Amniotic stem cell (primary cell): ENCODE measurements around the gene OSMR.

Experiments used
- DNase-seq: peaks from one replicate; lab custom pipeline; 2025; lab: John Stamatoyannopoulos, UW

OSMR gene

DNA sequence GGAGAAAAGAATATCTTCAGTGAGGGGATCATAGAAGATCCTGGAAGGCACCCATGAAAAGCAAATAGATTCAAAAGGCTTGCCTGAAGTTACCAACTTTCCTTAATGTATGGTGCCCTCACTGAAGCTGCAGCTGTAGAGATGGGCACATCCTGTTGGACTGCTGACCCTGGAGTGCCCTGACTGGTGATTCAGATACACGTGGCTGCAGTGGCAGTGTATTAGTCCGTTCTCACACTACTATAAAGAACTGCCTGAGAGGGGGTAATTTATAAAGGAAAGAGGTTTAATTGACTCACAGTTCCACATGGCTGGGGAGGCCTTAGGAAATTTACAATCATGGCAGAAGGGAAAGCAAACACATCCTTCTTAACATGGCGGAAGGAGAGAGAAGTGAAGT lies 80.3 kb downstream of the OSMR start:
- no peak for DNase-seq

DNA sequence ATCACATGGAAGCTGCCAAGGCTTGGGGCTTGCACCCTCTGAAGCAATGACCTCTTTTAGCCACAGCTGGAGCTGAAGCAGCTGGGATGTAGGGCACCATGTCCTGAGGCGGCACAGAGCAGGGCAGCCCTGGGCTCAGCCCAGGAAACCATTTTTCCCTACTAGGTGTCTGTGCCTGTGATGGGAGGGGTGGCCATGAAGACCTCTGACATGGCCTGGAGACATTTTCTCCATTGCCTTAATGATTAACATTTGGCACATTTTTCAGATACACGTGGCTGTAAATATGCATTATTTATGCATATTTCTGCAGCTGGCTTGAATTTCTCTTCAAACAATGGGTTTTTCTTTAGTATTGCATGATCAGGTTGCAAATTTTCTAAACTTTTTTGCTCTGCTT lies 81.7 kb downstream of the OSMR start:
- no peak for DNase-seq

- DNase-seq, result no peak
Measured at GRCh38 chr5:38929838-38930237, 84.0 kb downstream of the OSMR start.

- DNase-seq, result no peak
Measured at GRCh38 chr5:38931731-38932130, 85.9 kb downstream of the OSMR start.

DNA sequence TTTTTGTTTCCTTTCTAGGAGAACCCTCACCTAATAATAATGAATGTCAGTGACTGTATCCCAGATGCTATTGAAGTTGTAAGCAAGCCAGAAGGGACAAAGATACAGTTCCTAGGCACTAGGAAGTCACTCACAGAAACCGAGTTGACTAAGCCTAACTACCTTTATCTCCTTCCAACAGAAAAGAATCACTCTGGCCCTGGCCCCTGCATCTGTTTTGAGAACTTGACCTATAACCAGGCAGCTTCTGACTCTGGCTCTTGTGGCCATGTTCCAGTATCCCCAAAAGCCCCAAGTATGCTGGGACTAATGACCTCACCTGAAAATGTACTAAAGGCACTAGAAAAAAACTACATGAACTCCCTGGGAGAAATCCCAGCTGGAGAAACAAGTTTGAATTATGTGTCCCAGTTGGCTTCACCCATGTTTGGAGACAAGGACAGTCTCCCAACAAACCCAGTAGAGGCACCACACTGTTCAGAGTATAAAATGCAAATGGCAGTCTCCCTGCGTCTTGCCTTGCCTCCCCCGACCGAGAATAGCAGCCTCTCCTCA lies 87.1 kb downstream of the OSMR start:
- no peak for DNase-seq

DNA sequence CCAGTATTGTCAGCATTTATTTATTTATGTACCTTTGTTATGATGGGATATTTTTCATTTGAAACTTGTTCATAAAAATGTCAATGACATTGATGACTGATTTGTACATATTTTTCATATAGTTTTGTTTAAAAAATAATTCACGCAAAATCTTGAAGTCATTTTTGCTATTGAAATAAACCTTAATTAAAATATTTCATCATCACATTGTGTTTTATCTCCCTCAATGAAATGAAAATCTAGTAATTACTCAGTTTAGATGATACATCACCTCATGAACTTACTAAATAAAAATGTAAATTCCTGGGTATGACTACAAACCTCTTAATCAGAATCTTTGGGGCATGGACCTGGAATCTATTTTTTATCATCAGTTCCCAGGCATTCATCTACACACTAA lies 89.6 kb downstream of the OSMR start:
- DNase-seq, result no peak

DNA sequence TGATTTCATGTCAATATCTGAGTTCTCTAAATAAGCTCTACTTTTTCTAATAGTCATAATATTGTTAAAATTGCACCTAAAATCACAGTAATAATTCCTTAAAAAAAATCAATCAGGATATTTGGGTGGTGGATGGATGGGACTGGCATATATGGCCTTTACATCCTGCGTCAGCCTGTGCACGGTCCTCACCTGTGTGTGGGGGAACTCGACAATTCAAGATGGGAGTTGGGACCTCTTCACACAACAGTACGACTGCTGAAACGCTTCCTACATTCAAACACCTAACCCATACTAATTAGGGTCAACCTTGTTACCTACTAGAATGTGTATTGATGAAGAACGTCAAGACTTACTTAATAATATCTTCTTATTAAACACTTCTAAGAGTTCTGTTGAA lies 90.5 kb downstream of the OSMR start:
- DNase-seq, result no peak

DNA sequence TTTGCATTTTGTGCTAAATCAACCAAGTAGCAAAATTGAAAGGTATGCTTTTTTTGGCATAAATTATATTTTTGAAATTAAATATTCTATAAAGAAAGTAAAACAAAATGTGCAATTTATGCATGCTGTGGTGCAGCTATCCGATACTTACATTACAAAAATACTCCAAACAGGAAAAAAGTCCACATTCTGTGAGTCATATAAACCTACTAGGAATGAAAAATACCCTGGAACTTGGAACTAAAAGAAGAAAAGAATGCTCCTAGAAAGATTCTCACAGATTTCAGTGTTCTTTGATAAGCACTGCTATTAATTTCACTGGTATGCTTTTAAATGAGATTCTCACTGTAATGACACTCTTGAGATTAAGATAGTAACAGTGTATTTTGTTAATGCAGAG lies 92.6 kb downstream of the OSMR start:
- peak; percentile 25 for DNase-seq

GRCh38 chr5:38938973-38939372 lies 93.2 kb downstream of the OSMR start:
- DNase-seq, result no peak

GRCh38 chr5:38940230-38940858 lies 94.5 kb downstream of the OSMR start:
- DNase-seq, result no peak

DNA sequence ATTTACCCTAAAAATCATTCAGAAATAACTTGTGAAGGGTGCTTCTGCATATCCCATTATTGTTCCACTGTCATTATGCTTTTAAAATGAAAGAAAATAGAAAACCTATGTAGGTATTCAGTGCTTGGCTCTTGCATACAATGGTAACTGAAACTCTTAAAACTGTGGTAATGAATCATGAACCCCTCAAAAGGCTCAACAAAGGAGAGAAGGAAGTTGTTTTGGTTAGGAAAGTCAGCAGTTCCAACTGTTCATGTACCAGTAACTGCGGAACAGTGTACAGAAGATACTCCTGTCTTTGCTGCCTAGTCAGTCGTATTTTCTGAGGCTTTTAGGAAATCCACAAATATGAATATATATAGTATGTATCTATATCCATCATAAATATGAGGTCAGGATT lies 96.1 kb downstream of the OSMR start:
- no peak for DNase-seq

- no peak for DNase-seq
Measured at GRCh38 chr5:38944282-38944681, 98.5 kb downstream of the OSMR start.

DNA sequence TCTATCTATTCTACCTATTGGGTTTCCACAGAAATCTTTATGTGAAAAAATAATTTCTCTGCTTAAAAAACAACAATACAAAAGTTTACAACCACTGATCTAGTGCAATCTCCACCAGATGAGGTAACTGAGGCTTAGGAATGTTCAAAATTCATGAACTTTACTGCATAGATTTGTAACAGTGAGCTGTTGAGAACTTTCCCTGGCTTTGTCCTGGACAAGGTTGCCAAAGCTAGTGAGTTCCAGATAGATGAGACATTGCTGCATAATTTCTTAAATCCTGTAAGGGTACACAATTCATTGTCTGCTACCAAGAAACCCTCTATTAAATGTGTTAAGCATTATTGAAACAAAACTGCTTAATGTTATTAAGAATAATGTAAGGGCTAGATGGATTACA lies 102.7 kb downstream of the OSMR start:
- DNase-seq, result peak; percentile 0

DNA sequence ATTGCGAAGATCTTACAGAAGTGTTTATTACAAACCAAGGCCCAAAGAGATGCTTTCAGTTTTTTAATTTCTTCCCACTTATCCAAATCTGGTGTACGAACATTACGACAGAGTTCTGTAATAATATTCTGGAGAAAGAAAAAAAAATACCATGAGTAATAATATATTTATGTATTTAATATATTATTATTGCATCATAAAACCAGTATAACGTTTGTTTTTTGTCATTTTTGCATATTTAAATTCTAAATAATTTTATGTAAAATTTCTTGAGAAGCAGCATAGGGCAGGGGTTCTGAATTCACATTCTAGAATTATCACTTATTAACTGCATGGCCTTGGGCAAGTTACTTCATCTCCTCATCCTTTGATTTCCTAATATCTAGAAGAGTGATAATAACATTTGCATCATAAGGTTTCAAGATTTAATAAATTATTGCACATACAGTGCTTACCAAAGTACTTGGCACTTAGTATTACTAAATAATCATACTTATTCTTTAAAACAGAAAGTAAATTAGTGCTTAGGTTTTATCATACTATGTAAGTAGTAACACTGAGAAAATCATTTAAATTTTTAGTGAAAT lies 107.7 kb downstream of the OSMR start:
- DNase-seq, result no peak

DNA sequence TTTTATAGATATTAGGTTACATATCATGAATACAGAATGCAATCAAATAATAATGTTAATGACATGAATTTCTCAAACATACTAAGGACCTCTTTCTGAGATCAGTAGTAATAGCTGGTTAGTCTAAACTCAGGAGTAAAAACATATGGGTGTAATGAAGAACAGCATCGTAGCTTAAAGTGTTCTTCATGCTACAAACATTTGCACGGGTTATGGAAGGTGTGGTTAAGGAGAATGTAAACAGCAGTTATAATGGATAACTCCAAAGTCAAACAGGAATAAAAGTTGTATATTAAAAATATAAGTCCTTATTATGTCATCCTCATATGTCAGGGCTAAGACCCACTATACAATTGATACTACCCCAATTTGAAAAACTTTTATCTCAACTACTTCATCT lies 115.9 kb downstream of the OSMR start:
- no peak for DNase-seq

DNA sequence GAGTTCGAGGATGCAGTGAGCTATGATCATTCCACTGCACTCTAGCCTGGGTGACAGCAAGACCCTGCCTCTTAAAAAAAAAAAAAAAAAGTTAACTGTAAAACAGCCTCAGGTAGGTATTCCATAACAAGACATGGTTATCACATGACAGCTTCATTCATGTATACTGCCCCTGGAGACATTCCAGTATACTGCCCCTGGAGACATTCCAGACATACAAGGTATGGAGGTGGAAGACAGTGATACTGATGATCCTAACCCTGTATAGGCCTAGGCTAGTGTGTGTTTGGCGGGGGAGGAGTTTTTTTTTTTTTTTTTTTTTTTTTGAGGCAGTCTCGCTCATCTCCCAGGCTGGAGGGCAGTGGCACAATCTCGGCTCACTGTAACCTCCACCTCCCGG lies 122.9 kb downstream of the OSMR start:
- no peak for DNase-seq

- no peak for DNase-seq
Measured at GRCh38 chr5:38978036-38978435, 132.2 kb downstream of the OSMR start.

- no peak for DNase-seq
Measured at GRCh38 chr5:38979535-38979934, 133.7 kb downstream of the OSMR start.
